HG03558 (cell line): ENCODE data around the gene SPATA2.
"Not testable (repeated sequence)": the region's sequence is repeated elsewhere in the genome, so short reads cannot be mapped to it uniquely, and the experiment has no call there.

Experiments used
- ATAC-seq: cut with Tn5 transposase; IDR thresholded peaks from one replicate; pipeline ENCODE4 v1.9.1; 2021; ENCODE audit warnings: moderate number of reproducible peaks; ENCODE audit not compliant: unreplicated experiment; ENCODE audit errors: extremely low read depth

The SPATA2 gene

DNA sequence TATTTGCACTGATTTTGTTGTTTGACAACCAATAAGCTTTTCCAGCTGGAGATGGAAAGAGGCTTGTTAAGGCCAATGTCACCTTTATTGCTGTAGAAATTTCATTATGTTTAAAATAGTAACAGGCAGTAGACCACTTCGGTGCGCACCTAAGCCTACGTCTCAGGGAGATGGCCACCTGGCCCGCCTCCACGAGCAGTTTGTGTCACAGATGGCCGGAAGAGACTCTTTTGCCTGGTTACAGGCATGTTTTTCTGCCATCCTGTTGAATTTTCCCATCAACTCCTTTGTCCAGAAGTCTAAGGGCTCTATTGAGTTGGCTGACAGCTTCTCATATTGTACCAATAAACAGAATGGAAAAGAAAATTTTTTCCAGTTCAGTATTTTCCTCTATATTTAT is 51.7 kb downstream of the SPATA2 start:
- no peak for ATAC-seq

DNA sequence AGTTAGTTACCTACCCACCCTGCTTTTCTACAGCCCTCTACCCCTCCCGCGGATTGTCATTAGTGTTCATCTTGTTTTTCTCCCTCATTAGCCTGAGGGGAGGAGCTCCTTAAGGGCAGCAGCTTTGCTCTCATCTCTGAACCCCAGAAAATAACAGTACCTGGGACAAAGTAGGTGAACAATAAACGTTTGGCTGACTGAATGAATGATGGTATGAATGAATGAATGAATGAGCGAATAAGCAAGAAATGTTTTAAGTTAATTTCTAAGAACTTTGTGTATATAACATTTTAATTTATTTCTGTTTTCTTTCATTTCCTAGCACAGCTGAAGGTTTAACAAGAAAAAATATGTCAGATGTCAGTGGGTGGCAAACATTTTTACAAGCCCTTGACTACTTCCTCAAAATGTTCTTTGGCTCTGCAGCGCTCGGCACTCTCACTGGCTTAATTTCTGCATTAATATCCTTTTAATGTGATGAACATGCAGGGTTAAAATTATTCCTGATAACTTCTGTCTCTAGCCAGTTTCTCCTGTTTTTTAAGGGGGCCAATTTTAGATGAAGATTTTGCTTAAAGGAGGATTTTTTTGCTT is 52.6 kb downstream of the SPATA2 start:
- no peak for ATAC-seq

DNA sequence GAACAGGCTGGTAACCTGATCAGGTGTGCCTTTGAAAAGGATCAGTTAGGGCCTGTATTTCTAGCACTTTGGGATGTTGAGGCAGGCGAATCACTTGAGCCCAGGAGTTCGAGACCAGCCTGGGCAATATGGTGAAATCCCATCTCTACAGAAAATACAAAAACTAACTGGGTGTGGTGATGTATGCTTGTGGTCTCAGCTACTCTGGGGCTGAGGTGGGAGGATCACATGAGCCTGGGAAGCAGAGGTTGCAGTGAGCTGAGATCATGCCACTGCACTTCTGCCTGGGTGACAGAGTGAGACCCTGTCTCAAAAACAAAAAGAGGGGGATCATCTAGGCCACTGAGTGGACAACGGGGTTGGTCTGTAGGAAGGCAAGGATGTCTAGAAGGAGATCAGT is 54.1 kb downstream of the SPATA2 start:
- not testable (repeated sequence) for ATAC-seq

DNA sequence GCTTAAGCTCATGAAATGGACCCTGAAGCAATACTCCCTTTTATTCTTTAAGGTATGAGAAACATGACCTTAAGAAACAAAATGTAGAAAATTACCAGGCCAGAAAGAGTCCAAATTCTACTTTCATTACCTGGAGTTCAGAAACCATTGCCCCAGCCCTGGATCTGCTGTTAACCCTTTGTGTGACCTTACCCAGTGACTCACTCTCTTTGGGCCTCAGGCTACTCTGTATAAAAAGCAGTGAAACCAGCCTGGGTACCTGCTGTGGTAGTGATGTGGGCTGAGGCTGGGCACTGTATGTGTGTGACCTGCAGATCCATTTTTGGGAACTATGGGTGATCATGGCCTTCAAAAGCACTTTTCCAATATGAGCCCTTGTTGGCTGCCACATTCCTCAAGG is 55.5 kb downstream of the SPATA2 start:
- no peak for ATAC-seq

- ATAC-seq: no peak
Observed at GRCh38 chr20:49859011-49859410, 56.3 kb downstream of the SPATA2 start.

DNA sequence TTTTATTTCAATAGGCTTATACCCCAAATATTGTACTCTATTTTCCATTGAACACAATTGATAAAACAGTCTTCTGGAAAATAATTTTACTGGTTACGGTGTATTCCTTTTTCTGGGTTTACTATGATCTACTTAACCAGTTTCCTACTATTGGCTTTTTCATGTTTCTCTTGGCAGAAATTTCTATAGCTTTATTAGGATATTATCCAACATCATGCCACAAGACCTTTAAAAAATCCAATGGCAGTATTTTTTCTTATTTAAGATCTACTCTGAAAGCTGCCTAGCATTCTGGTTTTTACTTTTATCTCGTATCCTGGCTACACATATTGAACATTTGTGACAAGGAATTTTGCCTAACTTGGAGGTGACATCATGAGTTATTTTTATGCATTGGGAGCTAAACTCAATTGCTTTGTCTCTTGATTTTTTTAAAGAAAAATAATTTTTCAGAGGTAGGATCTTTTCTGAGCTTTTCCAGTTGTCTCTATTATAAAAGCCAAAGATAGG is 57.2 kb downstream of the SPATA2 start:
- ATAC-seq: no peak

DNA sequence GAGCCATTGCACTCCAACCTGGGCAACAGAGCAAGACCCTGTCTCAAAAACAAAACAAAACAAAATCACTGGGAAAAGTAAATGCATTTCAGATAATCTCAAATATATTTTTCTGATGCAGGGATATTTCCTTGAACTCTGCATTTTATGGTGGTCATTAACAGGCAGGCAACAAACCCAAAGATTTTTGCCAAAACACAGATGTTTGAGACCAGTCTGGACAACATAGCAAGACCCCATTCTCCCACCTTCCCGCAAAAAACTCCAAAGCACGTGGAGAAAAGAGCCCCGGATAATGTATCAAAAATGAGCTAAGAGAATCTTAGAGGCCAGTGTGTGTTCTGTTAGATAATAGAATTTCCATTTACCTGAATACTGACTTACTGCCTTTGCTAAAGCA is 58.4 kb downstream of the SPATA2 start:
- ATAC-seq: no peak

- ATAC-seq: no peak
Observed at GRCh38 chr20:49854190-49854875, 61.0 kb downstream of the SPATA2 start.

GRCh38 chr20:49853640-49854039 is 61.7 kb downstream of the SPATA2 start:
- no peak for ATAC-seq
